Mesendoderm (in vitro differentiated cells): Measurements from ENCODE around the gene PREX1.

ENCODE experiments used
- DNase-seq: peaks from one replicate; pipeline ENCODE4 v3.0.0; 2013
- H2AK5ac ChIP-seq: 2 replicates; pipeline ENCODE4 v1.6.1; 2013; ENCODE audit warnings: low read length, inconsistent platforms
- H2BK120ac ChIP-seq: 2 replicates; pipeline ENCODE4 v1.6.1; 2013; ENCODE audit warnings: low read depth, mild to moderate bottlenecking, low read length, moderate library complexity, mixed read lengths
- H2BK15ac ChIP-seq: replicated peaks from 2 replicates; pipeline ENCODE4 v1.6.1; 2013; ENCODE audit warnings: low read depth, mild to moderate bottlenecking, moderate library complexity
- H2BK5ac ChIP-seq: 2 replicates; pipeline ENCODE4 v1.6.1; 2013; ENCODE audit warnings: low read length, inconsistent platforms
- H3K18ac ChIP-seq: 2 replicates; pipeline ENCODE4 v1.6.1; 2013; ENCODE audit warnings: mild to moderate bottlenecking, low read length, mixed read lengths
- H3K23ac ChIP-seq: one replicate; pipeline ENCODE4 v1.6.1; 2013; ENCODE audit warnings: low read length
- H3K27ac ChIP-seq: 2 replicates; pipeline ENCODE4 v1.5.1; 2013; ENCODE audit warnings: low read depth, mild to moderate bottlenecking, inconsistent platforms, low read length, moderate library complexity
- H3K27me3 ChIP-seq: 2 replicates; pipeline ENCODE4 v1.6.1; 2013; ENCODE audit warnings: low read length, control low read depth, mild to moderate bottlenecking, inconsistent platforms; ENCODE audit not compliant: insufficient read depth, poor library complexity
- H3K36me3 ChIP-seq: 2 replicates; pipeline ENCODE4 v1.6.1; 2013; ENCODE audit warnings: low read length, inconsistent platforms; ENCODE audit not compliant: control insufficient read depth, insufficient read depth
- H3K4ac ChIP-seq: one replicate; pipeline ENCODE4 v1.6.1; 2013; ENCODE audit warnings: low read depth, mild to moderate bottlenecking, low read length, moderate library complexity
- H3K4me1 ChIP-seq: 2 replicates; pipeline ENCODE4 v1.6.1; 2013; ENCODE audit warnings: low read depth, low read length, inconsistent platforms; ENCODE audit not compliant: control insufficient read depth
- H3K4me2 ChIP-seq: 2 replicates; pipeline ENCODE4 v1.6.1; 2013; ENCODE audit warnings: low read length
- H3K4me3 ChIP-seq: 2 replicates; pipeline ENCODE4 v1.5.1; 2013; ENCODE audit warnings: mild to moderate bottlenecking, low read length
- H3K56ac ChIP-seq: one replicate; pipeline ENCODE4 v1.6.1; 2013; ENCODE audit warnings: low read length
- H3K79me1 ChIP-seq: 2 replicates; pipeline ENCODE4 v1.6.1; 2013; ENCODE audit warnings: low read length, inconsistent platforms
- H3K79me2 ChIP-seq: 2 replicates; pipeline ENCODE4 v1.6.1; 2013; ENCODE audit warnings: mild to moderate bottlenecking, low read length; ENCODE audit not compliant: control insufficient read depth, insufficient read depth
- H3K9ac ChIP-seq: 2 replicates; pipeline ENCODE4 v1.6.1; 2013; ENCODE audit warnings: low read length, inconsistent platforms
- H4K5ac ChIP-seq: one replicate; pipeline ENCODE4 v1.6.1; 2013; ENCODE audit warnings: low read length
- H4K8ac ChIP-seq: one replicate; pipeline ENCODE4 v1.6.1; 2013; ENCODE audit warnings: low read depth, mild to moderate bottlenecking, control low read depth, low read length, moderate library complexity
- WGBS: extraction: QIAGEN DNeasy Blood & Tissue Kit; methylation state at CpG from one replicate; pipeline ENCODE4 v1.1.7; 2013; ENCODE audit warnings: low lambda C conversion rate, missing lambda C conversion rate; ENCODE audit not compliant: insufficient coverage; ENCODE audit errors: extremely low coverage; 5-methylcytosine and 5-hydroxymethylcytosine counted together

The PREX1 gene

DNA sequence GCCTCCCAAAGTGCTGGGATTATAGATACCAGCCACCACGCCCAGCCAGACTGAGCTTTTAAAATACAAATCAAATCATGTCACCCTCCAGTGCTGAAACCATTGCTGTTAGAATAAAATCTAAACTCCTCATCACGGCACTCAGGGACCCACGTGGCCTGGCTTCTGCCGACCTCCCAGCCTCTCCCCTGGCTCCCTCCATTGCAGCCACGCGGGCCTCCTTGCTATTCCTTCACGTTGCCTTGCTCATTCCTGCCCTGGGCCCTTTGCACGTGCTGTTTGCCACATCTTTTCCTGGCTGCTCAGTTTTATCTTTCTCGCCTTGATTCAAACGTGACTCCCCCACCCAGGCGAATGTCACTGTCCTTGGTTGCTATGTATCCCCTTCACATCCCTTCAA lies 244.6 kb downstream of the PREX1 start:
- no peaks in the 10 kb centered on the region for H3K79me2 ChIP-seq
- no peak overlapping the region for H2BK15ac ChIP-seq
- H3K4me3 ChIP-seq: no peak overlapping the region
- no peak overlapping the region for H3K56ac ChIP-seq
- no peaks in the 10 kb centered on the region for H3K79me1 ChIP-seq
- H2BK5ac ChIP-seq: no peak overlapping the region
- no peak overlapping the region for H2BK120ac ChIP-seq
- H3K27me3 ChIP-seq: no peaks in the 10 kb centered on the region
- H3K4ac ChIP-seq: no peak overlapping the region
- no peak overlapping the region for H4K5ac ChIP-seq
- H2AK5ac ChIP-seq: no peak overlapping the region
- no peak overlapping the region for H4K8ac ChIP-seq
- H3K18ac ChIP-seq: no peak overlapping the region
- WGBS: no CpG with 5 or more reads among the region's 11 CpGs
- H3K23ac ChIP-seq: no peak overlapping the region
- no peak overlapping the region for H3K27ac ChIP-seq
- no peak for DNase-seq
- H3K36me3 ChIP-seq: no peaks in the 10 kb centered on the region
- H3K9ac ChIP-seq: no peak overlapping the region
- no peaks in the 10 kb centered on the region for H3K4me1 ChIP-seq
- no peak overlapping the region for H3K4me2 ChIP-seq

DNA sequence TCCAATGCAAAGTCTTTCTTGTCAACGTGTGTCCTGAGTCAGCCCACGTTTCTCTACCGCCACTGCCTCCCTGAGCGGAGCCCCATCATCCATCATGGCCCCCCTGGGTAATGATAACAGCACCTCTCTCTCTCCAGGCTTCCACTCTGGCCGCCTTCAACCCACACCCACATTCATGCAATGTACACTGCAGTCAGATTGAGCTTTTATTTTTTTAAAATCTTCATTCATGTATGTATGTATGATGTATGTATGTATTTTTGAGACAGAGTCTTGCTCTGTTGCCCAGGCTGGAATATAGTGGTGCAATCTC lies 245.2 kb downstream of the PREX1 start:
- Histone ChIP-seq H2BK5ac (no peak overlapping the region), H2BK120ac (no peak overlapping the region), H3K4me1 (no peaks in the 10 kb centered on the region), H4K8ac (no peak overlapping the region), H2AK5ac (no peak overlapping the region), H3K4ac (no peak overlapping the region), H3K27me3 (no peaks in the 10 kb centered on the region), H3K4me3 (no peak overlapping the region), H3K4me2 (no peak overlapping the region), H3K79me2 (no peaks in the 10 kb centered on the region), H3K27ac (no peak overlapping the region), H2BK15ac (no peak overlapping the region), H3K9ac (no peak overlapping the region), H3K36me3 (no peaks in the 10 kb centered on the region), H3K18ac (no peak overlapping the region), H3K56ac (no peak overlapping the region), H3K23ac (no peak overlapping the region), H4K5ac (no peak overlapping the region), H3K79me1 (no peaks in the 10 kb centered on the region)
- DNase-seq: no peak
- no CpG with 5 or more reads among the region's 5 CpGs for WGBS

DNA sequence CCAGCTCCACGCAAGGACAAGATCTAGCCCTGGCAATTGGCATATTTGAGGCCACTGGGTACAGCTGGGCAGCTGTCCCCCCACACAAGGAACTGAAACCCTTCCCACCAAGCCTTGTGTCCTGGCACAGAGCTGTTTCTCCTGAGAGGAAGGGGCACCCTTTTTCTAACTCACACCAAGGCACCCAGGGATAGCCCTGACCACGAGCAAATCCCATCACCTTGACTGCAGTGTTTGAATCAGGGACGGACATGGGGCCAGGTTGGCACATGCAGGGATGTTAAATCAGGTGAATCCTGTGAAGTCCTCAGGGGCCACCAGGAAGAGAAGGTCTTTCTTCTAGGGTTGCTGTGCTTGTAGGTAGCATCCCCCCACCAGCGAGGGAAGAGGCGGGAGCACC lies 246.6 kb downstream of the PREX1 start:
- Histone ChIP-seq H3K56ac (no peak overlapping the region), H2BK5ac (no peak overlapping the region), H3K79me2 (no peaks in the 10 kb centered on the region), H4K5ac (no peak overlapping the region), H3K18ac (no peak overlapping the region), H3K79me1 (no peaks in the 10 kb centered on the region), H3K4me1 (no peaks in the 10 kb centered on the region), H3K27me3 (no peaks in the 10 kb centered on the region), H2BK15ac (no peak overlapping the region), H3K23ac (no peak overlapping the region), H3K4ac (no peak overlapping the region), H2AK5ac (no peak overlapping the region), H4K8ac (no peak overlapping the region), H2BK120ac (no peak overlapping the region), H3K9ac (no peak overlapping the region), H3K4me2 (no peak overlapping the region), H3K27ac (no peak overlapping the region), H3K4me3 (no peak overlapping the region), H3K36me3 (no peaks in the 10 kb centered on the region)
- no CpG with 5 or more reads among the region's 5 CpGs for WGBS
- no peak for DNase-seq

DNA sequence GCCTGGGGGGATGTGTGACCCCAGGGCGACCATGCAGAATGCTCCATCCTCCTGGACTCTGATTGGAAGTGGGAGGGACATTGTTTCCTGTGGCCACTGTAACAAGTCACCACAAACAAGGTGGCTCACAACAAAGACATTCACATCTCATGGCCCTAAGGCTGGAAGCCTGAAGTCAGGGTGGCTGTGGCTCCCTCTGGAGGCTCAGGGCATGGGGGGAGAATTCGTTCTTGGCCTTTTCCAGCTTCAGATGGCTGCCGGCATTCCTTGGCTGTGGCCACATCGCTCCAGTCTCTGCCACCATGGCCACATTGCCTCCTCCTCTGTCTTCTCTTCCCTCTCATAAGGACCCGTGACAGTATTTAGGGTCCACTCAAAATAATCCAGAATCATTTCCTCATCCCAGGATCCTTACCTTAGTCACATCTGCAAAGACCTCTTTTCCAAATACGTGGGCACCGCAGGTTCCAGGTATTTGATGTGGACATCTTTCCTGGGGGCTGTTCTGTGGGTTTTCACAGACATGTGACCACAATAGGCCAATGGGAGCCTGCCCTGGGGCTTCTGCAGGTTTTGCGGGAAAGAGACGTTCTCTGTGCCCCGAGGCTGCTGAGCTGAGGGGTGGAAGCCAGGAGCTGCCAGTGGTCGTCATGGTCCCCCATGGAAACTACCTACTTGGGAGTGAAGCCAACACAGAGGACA lies 249.3 kb downstream of the PREX1 start:
- Histone ChIP-seq H2BK5ac (no peak overlapping the region), H2BK15ac (no peak overlapping the region), H3K4ac (no peak overlapping the region), H3K27ac (no peak overlapping the region), H3K18ac (no peak overlapping the region), H3K4me1 (no peaks in the 10 kb centered on the region), H3K9ac (no peak overlapping the region), H2BK120ac (no peak overlapping the region), H2AK5ac (no peak overlapping the region), H3K23ac (no peak overlapping the region), H3K4me3 (no peak overlapping the region), H3K79me2 (no peaks in the 10 kb centered on the region), H3K4me2 (no peak overlapping the region), H3K79me1 (no peaks in the 10 kb centered on the region), H3K56ac (no peak overlapping the region), H3K27me3 (no peaks in the 10 kb centered on the region), H4K8ac (no peak overlapping the region), H3K36me3 (no peaks in the 10 kb centered on the region), H4K5ac (no peak overlapping the region)
- DNase-seq: peak; percentile 56
- no CpG with 5 or more reads among the region's 11 CpGs for WGBS

DNA sequence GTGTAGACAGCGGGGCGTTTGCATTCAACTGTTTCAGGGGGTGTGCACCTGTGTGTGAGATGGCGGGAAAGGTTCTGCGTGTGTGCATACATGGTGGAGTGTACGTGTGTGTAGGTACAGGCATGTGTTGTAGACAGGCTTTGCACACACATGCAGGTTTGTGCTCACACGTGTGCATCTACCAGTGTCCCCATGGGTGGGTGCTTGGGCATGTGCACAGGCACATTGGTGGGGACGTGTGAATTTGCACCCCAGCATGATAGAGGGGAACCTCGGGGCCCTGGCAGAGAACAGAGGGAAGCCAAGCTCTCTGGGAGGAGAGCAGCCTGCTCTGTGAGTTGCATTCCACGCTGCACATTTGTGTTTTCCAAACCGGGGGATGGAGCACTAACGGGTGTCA lies 250.2 kb downstream of the PREX1 start:
- no peak overlapping the region for H4K8ac ChIP-seq
- no peak overlapping the region for H3K4ac ChIP-seq
- no peak overlapping the region for H2BK5ac ChIP-seq
- H2BK120ac ChIP-seq: no peak overlapping the region
- H3K79me2 ChIP-seq: no peaks in the 10 kb centered on the region
- no peak overlapping the region for H3K23ac ChIP-seq
- H3K56ac ChIP-seq: no peak overlapping the region
- no peak overlapping the region for H2AK5ac ChIP-seq
- no peaks in the 10 kb centered on the region for H3K4me1 ChIP-seq
- H2BK15ac ChIP-seq: no peak overlapping the region
- H3K27ac ChIP-seq: no peak overlapping the region
- H3K79me1 ChIP-seq: no peaks in the 10 kb centered on the region
- no peak overlapping the region for H3K4me3 ChIP-seq
- H3K27me3 ChIP-seq: no peaks in the 10 kb centered on the region
- no peak overlapping the region for H3K18ac ChIP-seq
- H3K9ac ChIP-seq: no peak overlapping the region
- no peak overlapping the region for H3K4me2 ChIP-seq
- WGBS: no CpG with 5 or more reads among the region's 11 CpGs
- H3K36me3 ChIP-seq: no peaks in the 10 kb centered on the region
- no peak for DNase-seq
- H4K5ac ChIP-seq: no peak overlapping the region

DNA sequence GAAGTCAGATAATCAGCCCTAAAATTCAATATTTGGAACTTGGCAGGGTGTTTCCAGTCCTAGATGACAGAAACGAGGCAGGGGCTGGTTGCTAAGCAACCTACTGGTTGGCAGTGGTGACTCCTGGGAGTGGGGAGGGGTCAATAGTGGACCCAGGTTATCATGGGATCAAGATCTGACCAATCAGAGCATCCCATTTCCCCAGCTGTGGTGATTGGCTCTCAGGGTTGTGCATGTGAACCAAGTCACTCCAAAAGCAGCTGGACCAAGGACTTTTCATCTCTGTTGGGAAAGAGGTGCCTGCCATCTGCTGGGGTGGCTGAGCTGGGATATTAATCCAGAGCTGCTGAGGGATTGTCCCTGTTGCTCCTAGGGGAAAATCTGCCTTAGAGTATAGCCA lies 253.4 kb downstream of the PREX1 start:
- Histone ChIP-seq H4K8ac (no peak overlapping the region), H2BK120ac (no peak overlapping the region)
- WGBS: no CpG with 5 or more reads among the region's 1 CpG

More for the DNA sequence above, 253.4 kb downstream of the PREX1 start:
- no peak overlapping the region for H2BK5ac ChIP-seq
- H3K56ac ChIP-seq: no peak overlapping the region
- H3K79me2 ChIP-seq: no peaks in the 10 kb centered on the region
- H3K4me2 ChIP-seq: no peak overlapping the region
- H3K4me1 ChIP-seq: no peaks in the 10 kb centered on the region
- no peak overlapping the region for H2BK15ac ChIP-seq
- no peaks in the 10 kb centered on the region for H3K36me3 ChIP-seq
- H3K18ac ChIP-seq: no peak overlapping the region
- no peak overlapping the region for H3K23ac ChIP-seq
- no peak overlapping the region for H2AK5ac ChIP-seq
- H3K27me3 ChIP-seq: no peaks in the 10 kb centered on the region
- H3K79me1 ChIP-seq: no peaks in the 10 kb centered on the region
- no peak overlapping the region for H3K4ac ChIP-seq
- H3K4me3 ChIP-seq: no peak overlapping the region
- DNase-seq: peak; percentile 84
- H4K5ac ChIP-seq: no peak overlapping the region
- H3K27ac ChIP-seq: no peak overlapping the region
- H3K9ac ChIP-seq: no peak overlapping the region
